ENCODE measurements around the gene AJM1.
"Not testable (repeated sequence)": the region's sequence is repeated elsewhere in the genome, so short reads cannot be mapped to it uniquely, and the experiment has no call there.

AJM1 gene

DNA sequence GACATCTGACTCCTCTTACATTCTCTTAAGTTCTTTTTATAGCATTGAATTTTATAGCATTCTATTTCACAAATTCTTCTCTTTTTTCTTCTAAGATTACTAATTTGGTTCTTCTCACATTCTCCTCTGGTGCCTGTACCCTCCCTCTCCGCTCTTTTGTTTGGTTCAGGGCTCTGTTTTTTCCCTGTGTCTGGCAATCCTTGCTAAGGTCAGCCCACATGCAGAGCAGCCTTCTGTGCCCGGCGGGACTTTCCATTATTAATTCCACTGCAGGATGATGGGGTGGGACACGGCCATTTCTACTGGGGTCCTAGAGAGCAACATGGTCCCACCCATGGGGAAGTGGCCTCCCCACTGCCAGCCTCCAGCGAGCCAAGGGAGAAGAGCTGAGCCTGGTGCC, 34.2 kb downstream of the AJM1 start:
- Histone ChIP-seq H3K9me3 (ENCODE audit: severe bottlenecking) (peaks cover 15% of the 10 kb centered on the region), H3K4me1 (ENCODE audit: insufficient read depth, poor library complexity, severe bottlenecking) (no peaks in the 10 kb centered on the region), H3K4me3 (ENCODE audit: severe bottlenecking) (no peak overlapping the region), H3K27me3 (ENCODE audit: insufficient read depth, poor library complexity, severe bottlenecking) (no peaks in the 10 kb centered on the region), H3K36me3 (ENCODE audit: low read depth) (no peaks in the 10 kb centered on the region), H3K27ac (ENCODE audit: poor library complexity, severe bottlenecking) (no peak overlapping the region)
- TF ChIP-seq, protein P1, sequence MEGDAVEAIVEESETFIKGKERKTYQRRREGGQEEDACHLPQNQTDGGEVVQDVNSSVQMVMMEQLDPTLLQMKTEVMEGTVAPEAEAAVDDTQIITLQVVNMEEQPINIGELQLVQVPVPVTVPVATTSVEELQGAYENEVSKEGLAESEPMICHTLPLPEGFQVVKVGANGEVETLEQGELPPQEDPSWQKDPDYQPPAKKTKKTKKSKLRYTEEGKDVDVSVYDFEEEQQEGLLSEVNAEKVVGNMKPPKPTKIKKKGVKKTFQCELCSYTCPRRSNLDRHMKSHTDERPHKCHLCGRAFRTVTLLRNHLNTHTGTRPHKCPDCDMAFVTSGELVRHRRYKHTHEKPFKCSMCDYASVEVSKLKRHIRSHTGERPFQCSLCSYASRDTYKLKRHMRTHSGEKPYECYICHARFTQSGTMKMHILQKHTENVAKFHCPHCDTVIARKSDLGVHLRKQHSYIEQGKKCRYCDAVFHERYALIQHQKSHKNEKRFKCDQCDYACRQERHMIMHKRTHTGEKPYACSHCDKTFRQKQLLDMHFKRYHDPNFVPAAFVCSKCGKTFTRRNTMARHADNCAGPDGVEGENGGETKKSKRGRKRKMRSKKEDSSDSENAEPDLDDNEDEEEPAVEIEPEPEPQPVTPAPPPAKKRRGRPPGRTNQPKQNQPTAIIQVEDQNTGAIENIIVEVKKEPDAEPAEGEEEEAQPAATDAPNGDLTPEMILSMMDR (IDR thresholded peaks at IDR 0.05; ENCODE audit: poor library complexity, severe bottlenecking), result no peak
- DNase-seq (ENCODE audit: low spot score) (no peak), ATAC-seq (ENCODE audit: low read depth) (no peak)

DNA sequence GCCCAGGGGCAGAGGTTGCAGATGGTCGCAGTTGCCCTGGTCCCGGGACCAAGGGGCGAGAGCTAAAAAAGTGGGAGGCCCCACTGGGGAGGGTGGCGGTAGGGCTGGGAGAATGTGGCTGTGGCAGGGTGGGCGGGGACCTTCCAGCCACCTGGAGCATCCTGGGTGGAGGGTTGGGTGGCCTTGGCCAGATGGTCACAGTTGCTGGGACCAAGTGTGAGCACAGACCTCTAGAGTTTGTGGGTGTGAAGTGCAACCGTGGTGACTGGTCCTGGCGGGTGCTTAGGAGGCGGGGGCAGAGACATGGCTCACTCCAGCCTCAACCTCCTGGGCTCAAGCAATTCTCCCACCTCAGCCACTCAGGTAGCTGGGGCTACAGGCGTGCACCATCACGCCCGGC, 38.4 kb downstream of the AJM1 start:
- TF ChIP-seq, protein P1 (IDR thresholded peaks at IDR 0.05; ENCODE audit: poor library complexity, severe bottlenecking), result no peak
- ATAC-seq (ENCODE audit: low read depth) (no peak), DNase-seq (ENCODE audit: low spot score) (no peak)
- H3K27ac ChIP-seq (ENCODE audit: poor library complexity, severe bottlenecking), result no peak overlapping the region
- H3K27me3 ChIP-seq (ENCODE audit: insufficient read depth, poor library complexity, severe bottlenecking), result no peaks in the 10 kb centered on the region
- H3K4me3 ChIP-seq (ENCODE audit: severe bottlenecking), result no peak overlapping the region
- H3K9me3 ChIP-seq (ENCODE audit: severe bottlenecking), result no peaks in the 10 kb centered on the region
- H3K4me1 ChIP-seq (ENCODE audit: insufficient read depth, poor library complexity, severe bottlenecking), result no peaks in the 10 kb centered on the region
- H3K36me3 ChIP-seq (ENCODE audit: low read depth), result peaks cover 5% of the 10 kb centered on the region; the same call in 1 of the 2 replicates

DNA sequence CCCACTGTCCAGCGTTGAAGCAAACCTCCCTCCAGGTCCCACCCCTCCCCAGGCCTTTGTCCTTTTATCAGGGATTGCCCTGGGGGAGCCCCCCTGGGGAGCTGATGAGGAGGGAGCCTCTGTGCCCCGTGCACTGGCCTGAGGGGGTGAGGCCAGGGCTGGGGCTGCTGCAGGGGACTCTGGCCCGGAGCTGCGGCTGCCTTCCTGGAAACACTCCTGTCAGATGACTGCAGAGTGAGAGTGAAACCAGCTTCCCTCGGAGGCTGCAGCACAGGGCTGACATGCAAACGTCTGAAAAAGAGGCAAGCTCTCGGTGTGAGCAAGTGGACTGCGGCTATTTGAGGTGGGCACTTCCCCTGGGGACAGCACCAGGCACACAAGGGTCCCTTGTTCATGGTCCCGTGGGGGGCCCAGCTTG, 39.4 kb downstream of the AJM1 start:
- TF ChIP-seq, protein P1 (IDR thresholded peaks at IDR 0.05; ENCODE audit: poor library complexity, severe bottlenecking), result no peak
- Histone ChIP-seq H3K4me1 (ENCODE audit: insufficient read depth, poor library complexity, severe bottlenecking) (no peaks in the 10 kb centered on the region), H3K9me3 (ENCODE audit: severe bottlenecking) (no peaks in the 10 kb centered on the region), H3K36me3 (ENCODE audit: low read depth) (peaks cover 5% of the 10 kb centered on the region; the same call in 1 of the 2 replicates), H3K4me3 (ENCODE audit: severe bottlenecking) (no peak overlapping the region), H3K27me3 (ENCODE audit: insufficient read depth, poor library complexity, severe bottlenecking) (no peaks in the 10 kb centered on the region), H3K27ac (ENCODE audit: poor library complexity, severe bottlenecking) (peak overlapping the region; percentile 48)
- DNase-seq (ENCODE audit: low spot score) (no peak), ATAC-seq (ENCODE audit: low read depth) (no peak)

DNA sequence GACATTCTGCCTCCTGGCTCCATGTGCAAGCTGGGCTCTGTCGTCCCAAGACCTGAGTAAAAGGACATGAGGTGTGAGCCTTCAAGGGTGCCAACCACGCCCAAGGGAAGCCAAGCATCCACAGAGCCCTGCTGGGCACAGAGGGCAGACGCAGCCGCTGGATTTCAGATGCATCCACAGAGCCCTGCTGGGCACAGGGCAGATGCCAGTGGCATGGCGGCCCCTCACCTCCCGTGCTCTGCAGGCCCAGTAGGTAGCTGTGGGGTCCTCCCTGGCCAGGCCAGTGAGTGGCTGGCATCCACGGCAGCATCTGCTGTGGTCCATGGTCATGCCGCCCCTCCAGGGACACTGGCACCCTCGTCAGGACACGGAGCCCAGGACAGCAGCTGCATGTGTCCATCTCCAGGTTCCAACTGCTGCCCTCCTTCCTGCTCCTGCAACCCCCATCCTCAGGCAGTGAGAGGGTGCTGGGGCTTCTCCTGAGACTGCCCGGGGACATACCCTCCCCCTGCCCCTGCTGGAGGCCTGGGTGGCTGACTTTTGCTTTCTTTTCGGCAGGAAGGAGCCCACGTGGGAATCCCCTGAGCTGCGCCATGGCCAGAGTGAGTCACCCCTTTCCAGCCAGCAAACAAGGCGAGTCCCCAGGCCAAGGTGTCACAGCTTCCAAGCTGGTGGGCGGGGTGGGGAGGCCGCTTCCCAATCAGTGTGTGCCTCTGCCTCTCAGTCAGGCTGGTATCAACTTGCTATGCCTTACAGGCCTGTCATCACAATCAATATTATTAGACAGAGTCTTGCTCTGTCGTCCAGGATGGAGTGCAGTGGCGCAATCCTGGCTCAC, 40.0 kb downstream of the AJM1 start:
- Histone ChIP-seq H3K27ac (ENCODE audit: poor library complexity, severe bottlenecking) (peak overlapping the region; percentile 48), H3K4me1 (ENCODE audit: insufficient read depth, poor library complexity, severe bottlenecking) (no peaks in the 10 kb centered on the region), H3K4me3 (ENCODE audit: severe bottlenecking) (peak overlapping the region; percentile 9), H3K36me3 (ENCODE audit: low read depth) (peaks cover 5% of the 10 kb centered on the region; the same call in 1 of the 2 replicates), H3K9me3 (ENCODE audit: severe bottlenecking) (no peaks in the 10 kb centered on the region), H3K27me3 (ENCODE audit: insufficient read depth, poor library complexity, severe bottlenecking) (no peaks in the 10 kb centered on the region)
- peak; percentile 66 for ATAC-seq (ENCODE audit: low read depth)
- DNase-seq (ENCODE audit: low spot score), result peak; percentile 92
- TF ChIP-seq, protein P1 (IDR thresholded peaks at IDR 0.05; ENCODE audit: poor library complexity, severe bottlenecking), result no peak

DNA sequence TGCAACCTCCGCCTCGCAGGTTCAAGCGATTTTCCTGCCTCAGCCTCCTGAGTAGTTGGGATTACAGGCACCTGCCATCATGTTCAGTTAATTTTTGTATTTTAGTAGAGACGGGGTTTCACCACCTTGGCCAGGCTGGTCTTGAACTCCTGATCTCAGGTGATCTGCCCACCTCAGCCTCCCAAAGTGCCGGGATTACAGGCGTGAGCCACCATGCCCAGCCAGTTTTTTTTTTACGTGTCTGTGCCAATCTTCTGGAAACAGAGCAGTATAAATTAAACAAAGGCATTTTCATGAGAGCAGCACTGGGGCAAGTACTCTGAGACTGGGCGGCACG, 40.6 kb downstream of the AJM1 start:
- H3K4me1 ChIP-seq (ENCODE audit: insufficient read depth, poor library complexity, severe bottlenecking); ATAC-seq (ENCODE audit: low read depth); DNase-seq (ENCODE audit: low spot score); H3K36me3 ChIP-seq (ENCODE audit: low read depth); H3K27me3 ChIP-seq (ENCODE audit: insufficient read depth, poor library complexity, severe bottlenecking); H3K9me3 ChIP-seq (ENCODE audit: severe bottlenecking); H3K4me3 ChIP-seq (ENCODE audit: severe bottlenecking): not testable (repeated sequence)
- peak overlapping the region; percentile 48 for H3K27ac ChIP-seq (ENCODE audit: poor library complexity, severe bottlenecking)

DNA sequence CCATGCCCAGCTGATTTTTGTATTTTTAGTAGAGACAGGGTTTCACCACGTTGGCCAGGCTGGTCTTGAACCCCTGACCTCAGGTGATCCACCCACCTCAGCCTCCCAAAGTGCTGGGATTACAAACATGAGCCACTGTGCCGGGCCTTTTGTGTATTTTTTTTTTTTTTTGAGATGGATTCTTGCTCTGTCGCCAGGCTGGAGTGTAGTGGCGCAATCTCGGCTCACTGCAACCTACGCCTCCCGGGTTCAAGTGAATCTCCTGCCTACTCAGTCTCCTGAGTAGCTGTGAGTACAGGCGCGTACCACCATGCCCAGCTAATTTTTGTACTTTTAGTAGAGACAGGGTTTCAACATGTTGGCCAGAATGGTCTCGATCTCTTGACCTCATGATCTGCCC, 41.4 kb downstream of the AJM1 start:
- ATAC-seq (ENCODE audit: low read depth); H3K36me3 ChIP-seq (ENCODE audit: low read depth); H3K27me3 ChIP-seq (ENCODE audit: insufficient read depth, poor library complexity, severe bottlenecking); H3K4me1 ChIP-seq (ENCODE audit: insufficient read depth, poor library complexity, severe bottlenecking); H3K4me3 ChIP-seq (ENCODE audit: severe bottlenecking); DNase-seq (ENCODE audit: low spot score); H3K9me3 ChIP-seq (ENCODE audit: severe bottlenecking): not testable (repeated sequence)
- peak overlapping the region; percentile 48 for H3K27ac ChIP-seq (ENCODE audit: poor library complexity, severe bottlenecking)
